Brain microvascular endothelial cell (primary cell): ENCODE results near the gene MAPK12.

Experiments
- DNase-seq: peaks from one replicate; pipeline ENCODE4 v3.0.0-alpha.2; 2020
- H3K27ac ChIP-seq: fragments of 250-450 bp; sonication (Bioruptor Pico); 2 replicates; pipeline ENCODE4 v1.5.1; 2020; ENCODE audit warnings: mild to moderate bottlenecking, moderate library complexity
- H3K27me3 ChIP-seq: fragments of 250-450 bp; sonication (Bioruptor Pico); replicated peaks from 2 replicates; pipeline ENCODE4 v1.5.1; 2020; ENCODE audit warnings: mild to moderate bottlenecking
- H3K36me3 ChIP-seq: fragments of 250-450 bp; sonication (Bioruptor Pico); replicated peaks from 2 replicates; pipeline ENCODE4 v1.5.1; 2020; ENCODE audit warnings: mild to moderate bottlenecking
- H3K4me3 ChIP-seq: 2 replicates; pipeline ENCODE4 v1.5.1; 2011; ENCODE audit warnings: low read depth, mild to moderate bottlenecking, control low read depth, low read length, moderate library complexity
- CTCF ChIP-seq: IDR thresholded peaks from 2 replicates; pipeline ENCODE4 v1.5.1; 2011; ENCODE audit warnings: low read depth, mild to moderate bottlenecking, moderate library complexity, low read length, control low read depth, inconsistent platforms; ENCODE audit errors: missing control alignments
- in situ Hi-C: cut with HindIII; loops from 2 replicates; pipeline ENCODE4 v1.10.0; 2017; ENCODE audit warnings: low sequenced_read_pairs, low pct_ligation_motif_present

The MAPK12 gene

GRCh38 chr22:50261615-50262459 lies at the start of gene MAPK12:
TSS of gene MAPK12 (minus strand) at chr22:50261683. CDS start at chr22:50261509, 174 bp downstream.
- Histone ChIP-seq H3K27me3 (no peaks in the 10 kb centered on the region), H3K4me3 (peak within 1 kb of the TSS; percentile 62), H3K27ac (peak within 1 kb of the TSS; percentile 38), H3K36me3 (peaks cover 5% of the 10 kb centered on the region)
- no peak for DNase-seq
- in situ Hi-C loops = no loop called here
- TF ChIP-seq CTCF = no peak

GRCh38 chr22:50310949-50311444 lies 49.5 kb upstream of the MAPK12 start:
- Histone ChIP-seq H3K27me3 (no peaks in the 10 kb centered on the region), H3K4me3 (no peak overlapping the region), H3K27ac (no peak overlapping the region), H3K36me3 (no peaks in the 10 kb centered on the region)
- no peak for TF ChIP-seq CTCF
- in situ Hi-C loops = no loop called here
- no peak for DNase-seq

GRCh38 chr22:50310031-50310722 lies 48.7 kb upstream of the MAPK12 start:
- Histone ChIP-seq H3K27me3 (no peaks in the 10 kb centered on the region), H3K36me3 (no peaks in the 10 kb centered on the region), H3K4me3 (no peak overlapping the region), H3K27ac (no peak overlapping the region)
- DNase-seq = no peak
- in situ Hi-C loops = no loop called here
- TF ChIP-seq CTCF = no peak

- Histone ChIP-seq H3K27ac (no peak overlapping the region), H3K4me3 (no peak overlapping the region)
- in situ Hi-C loops = no loop called here
Measured at GRCh38 chr22:50309601-50309991, 48.1 kb upstream of the MAPK12 start.

GRCh38 chr22:50308986-50309600 lies 47.6 kb upstream of the MAPK12 start:
- Histone ChIP-seq H3K27me3 (no peaks in the 10 kb centered on the region), H3K27ac (no peak overlapping the region), H3K36me3 (no peaks in the 10 kb centered on the region), H3K4me3 (no peak overlapping the region)
- no peak for TF ChIP-seq CTCF
- DNase-seq = no peak
- in situ Hi-C loops = no loop called here

More at GRCh38 chr22:50309601-50309991, 48.1 kb upstream of the MAPK12 start:
- H3K27me3 ChIP-seq = no peaks in the 10 kb centered on the region
- no peak for DNase-seq
- no peaks in the 10 kb centered on the region for H3K36me3 ChIP-seq
- no peak for TF ChIP-seq CTCF
